HCT116 (cell line): ENCODE results near the gene CALCOCO1. TPM values are rescaled to one million over a fixed set of nuclear protein-coding genes. Genes with fewer than 3 reads are reported as not detected.
A peak's percentile ranks its signal among the peaks of the same experiment; 100 is the strongest.

Experiments used
- ATAC-seq: fragments of 200-7000 bp; cut with Tn5 transposase; 2 replicates; pipeline ENCODE4 v1.9.1; 2020; ENCODE audit warnings: mild to moderate bottlenecking, moderate library complexity
- BruUV-seq: library from RNA; stranded (reverse); fragments of 400-500 nt; replicated peaks from 2 replicates; lab custom pipeline; 2021; lab: Mats Ljungman, UMichigan
- CTCF ChIA-PET: fragments of 300-600 bp; sonication (Branson Sonifier 250); formaldehyde crosslinking; loops from one replicate; lab custom pipeline; 2021; ENCODE audit warnings: antibody characterized with exemption; lab: Charles Lee
- POLR2A ChIA-PET: fragments of 300-600, 350-600 bp; sonication (Branson Sonifier 250); formaldehyde crosslinking; loops from one replicate; lab custom pipeline; 2021; ENCODE audit warnings: antibody characterized with exemption; lab: Charles Lee
- RAD21 ChIA-PET, 2 experiments: fragments of 300-600 bp; sonication (Branson Sonifier 250); formaldehyde crosslinking; loops; one replicate each; lab custom pipeline; 2023; ENCODE audit warnings: low total read pairs in 2 of 2; ENCODE audit not compliant: uncharacterized antibody in 2 of 2, unreplicated experiment in 2 of 2, low non-redundant PET in 1 of 2; lab: Charles Lee
- DNase-seq: peaks from one replicate; pipeline ENCODE4 v3.0.0-alpha.2; 2010; ENCODE audit warnings: low read depth, low spot score
- H2AFZ ChIP-seq: fragments of 200-600 bp; shearing (Covaris generic), sonication (generic); 2 replicates; pipeline ENCODE4 v1.6.1; 2017; ENCODE audit warnings: low read depth, mixed run types, mixed read lengths, antibody characterized with exemption, low read length; ENCODE audit not compliant: poor library complexity, severe bottlenecking
- H3K27ac ChIP-seq: 2 replicates; pipeline ENCODE4 v1.5.1; 2012; ENCODE audit warnings: low read depth, low read length
- H3K27me3 ChIP-seq: fragments of 200-600 bp; sonication (generic); 2 replicates; pipeline ENCODE4 v1.6.1; 2016; ENCODE audit warnings: mixed run types, low read length, mixed read lengths; ENCODE audit not compliant: insufficient read depth
- H3K36me3 ChIP-seq, 2 experiments: fragments of 200-500 bp in 1 of 2; fragments of 200-600 bp in 1 of 2; sonication (Bioruptor generic) in 1 of 2; sonication (generic) in 1 of 2; 2 replicates each; pipeline versions ENCODE4 v1.5.1 to v1.6.1; 2014 to 2016; ENCODE audit warnings: low read length in 2 of 2, inconsistent platforms in 1 of 2, mixed read lengths in 1 of 2, mixed run types in 1 of 2; ENCODE audit not compliant: insufficient read depth in 2 of 2, control insufficient read depth in 1 of 2
- H3K4me1 ChIP-seq, 2 experiments: fragments of 200-600 bp in 1 of 2; sonication (generic) in 1 of 2; 2 replicates each; pipeline versions ENCODE4 v1.5.1 to v1.6.1; 2012 to 2017; ENCODE audit warnings: low read length in 2 of 2, inconsistent platforms in 1 of 2, mild to moderate bottlenecking in 1 of 2, mixed read lengths in 1 of 2, mixed run types in 1 of 2, moderate library complexity in 1 of 2; ENCODE audit not compliant: insufficient read depth in 2 of 2, control insufficient read depth in 1 of 2
- H3K4me2 ChIP-seq: fragments of 200-600 bp; sonication (generic); 2 replicates; pipeline ENCODE4 v1.6.1; 2017; ENCODE audit warnings: mixed run types, low read length, mixed read lengths
- H3K4me3 ChIP-seq, 2 experiments: fragments of 200-600 bp in 1 of 2; sonication (generic) in 1 of 2; replicated peaks in 1 of 2; 2 replicates each; pipeline ENCODE4 v1.5.1; 2011 to 2016; ENCODE audit warnings: low read length in 2 of 2, control low read depth in 1 of 2, low read depth in 1 of 2, mild to moderate bottlenecking in 1 of 2, mixed read lengths in 1 of 2, mixed run types in 1 of 2
- H3K79me2 ChIP-seq: fragments of 200-600 bp; sonication (generic); 2 replicates; pipeline ENCODE4 v1.6.1; 2017; ENCODE audit warnings: mild to moderate bottlenecking, mixed run types, low read length, moderate library complexity, mixed read lengths; ENCODE audit not compliant: insufficient read depth
- H3K9ac ChIP-seq: fragments of 200-600 bp; sonication (generic); 2 replicates; pipeline ENCODE4 v1.6.1; 2016; ENCODE audit warnings: low read length, mixed read lengths
- H3K9me2 ChIP-seq: fragments of 200-600 bp; sonication (generic), shearing (Covaris generic); 2 replicates; pipeline ENCODE4 v1.6.1; 2017; ENCODE audit warnings: mixed run types, mild to moderate bottlenecking, moderate library complexity; ENCODE audit not compliant: insufficient read depth
- H3K9me3 ChIP-seq, 2 experiments: fragments of 200-500 bp in 1 of 2; fragments of 200-600 bp in 1 of 2; sonication (Bioruptor generic) in 1 of 2; sonication (generic) in 1 of 2; 2 replicates each; pipeline ENCODE4 v1.6.1; 2014 to 2017; ENCODE audit warnings: low read length in 2 of 2, mixed read lengths in 2 of 2, inconsistent platforms in 1 of 2, low read depth in 1 of 2, mild to moderate bottlenecking in 1 of 2, mixed run types in 1 of 2, moderate library complexity in 1 of 2; ENCODE audit not compliant: control insufficient read depth in 1 of 2, insufficient read depth in 1 of 2
- H4K20me1 ChIP-seq: fragments of 200-600 bp; sonication (generic), shearing (Covaris generic); 2 replicates; pipeline ENCODE4 v1.6.1; 2017; ENCODE audit warnings: mixed run types, mild to moderate bottlenecking, moderate library complexity; ENCODE audit not compliant: insufficient read depth
- CBX3 ChIP-seq: IDR thresholded peaks from 2 replicates; pipeline ENCODE4 v1.6.1; 2012; ENCODE audit warnings: low read depth
- CEBPB ChIP-seq: IDR thresholded peaks from 2 replicates; pipeline ENCODE4 v1.6.1; 2012; ENCODE audit warnings: low read depth
- EGR1 ChIP-seq: IDR thresholded peaks from 2 replicates; pipeline ENCODE4 v1.6.1; 2012; ENCODE audit warnings: low read depth
- EZH2phosphoT487 ChIP-seq: fragments of 200-600 bp; IDR thresholded peaks from 2 replicates; pipeline ENCODE4 v1.6.1; 2018; ENCODE audit warnings: antibody characterized with exemption, borderline replicate concordance
- JUND ChIP-seq: IDR thresholded peaks from 2 replicates; pipeline ENCODE4 v1.6.1; 2012
- POLR2A ChIP-seq: IDR thresholded peaks from 2 replicates; pipeline ENCODE4 v1.7.0; 2011; ENCODE audit warnings: borderline replicate concordance; ENCODE audit not compliant: insufficient read depth, insufficient read length; ENCODE audit errors: extremely low read depth
- POLR2AphosphoS5 ChIP-seq: IDR thresholded peaks from 2 replicates; pipeline ENCODE4 v1.6.1; 2011; ENCODE audit warnings: mild to moderate bottlenecking, low read depth, low read length, moderate library complexity
- SIN3A ChIP-seq: IDR thresholded peaks from 2 replicates; pipeline ENCODE4 v1.6.1; 2012; ENCODE audit warnings: low read depth
- SRF ChIP-seq: IDR thresholded peaks from 2 replicates; pipeline ENCODE4 v1.6.1; 2012; ENCODE audit warnings: low read depth
- TCF7L2 ChIP-seq: IDR thresholded peaks from 2 replicates; pipeline ENCODE4 v1.7.0; 2011; ENCODE audit warnings: borderline replicate concordance, inconsistent platforms; ENCODE audit not compliant: insufficient read depth, insufficient read length; ENCODE audit errors: extremely low read depth
- YY1 ChIP-seq: IDR thresholded peaks from 2 replicates; pipeline ENCODE4 v1.6.1; 2011; ENCODE audit warnings: low read length, low read depth, moderate library complexity, mild to moderate bottlenecking; ENCODE audit not compliant: insufficient replicate concordance; ENCODE audit errors: extremely low read depth
- ZFX ChIP-seq: fragments of 450-650 bp; IDR thresholded peaks from 2 replicates; pipeline ENCODE4 v1.6.1; 2017
- ZNF274 ChIP-seq: fragments of 200-500 bp; sonication (Bioruptor generic); IDR thresholded peaks from 2 replicates; pipeline ENCODE4 v1.6.1; 2014; ENCODE audit warnings: mild to moderate bottlenecking, low read depth, low read length, inconsistent platforms
- intact Hi-C: fragments of 100-400 bp; cut with micrococcal nuclease; formaldehyde crosslinking; loops from 2 replicates; pipeline ENCODE4 v1.10.0; 2022
- total RNA-seq: library from RNA; stranded (reverse); gene quantifications from one replicate; pipeline ENCODE4 v1.2.1, GENCODE V29; 2021; ENCODE audit not compliant: unreplicated experiment
- TF ChIP-seq, protein P1 (sequence below): IDR thresholded peaks from 2 replicates; pipeline ENCODE4 v1.6.1; 2012
- TF ChIP-seq, protein P2 (sequence below): IDR thresholded peaks from 2 replicates; pipeline ENCODE4 v1.6.1; 2012
- TF ChIP-seq, protein P3 (sequence below): IDR thresholded peaks from 2 replicates; pipeline ENCODE4 v1.6.1; 2011; ENCODE audit warnings: mild to moderate bottlenecking, low read length, moderate library complexity; ENCODE audit not compliant: insufficient replicate concordance; ENCODE audit errors: extremely low read depth
- TF ChIP-seq, protein P4 (sequence below): IDR thresholded peaks from 2 replicates; pipeline ENCODE4 v1.6.1; 2012; ENCODE audit warnings: low read depth
- TF ChIP-seq, protein P5 (sequence below), 3 experiments: fragments of 200-600 bp in 1 of 3; sonication (generic) in 1 of 3; IDR thresholded peaks in 2 of 3; conservative IDR thresholded peaks in 1 of 3; 2 replicates each; pipeline ENCODE4 v1.5.1; 2012 to 2017; ENCODE audit warnings: low read depth in 2 of 3, low read length in 2 of 3, antibody characterized with exemption in 1 of 3, borderline replicate concordance in 1 of 3, control low read depth in 1 of 3, mild to moderate bottlenecking in 1 of 3, mixed read lengths in 1 of 3, mixed run types in 1 of 3, moderate library complexity in 1 of 3; ENCODE audit not compliant: insufficient read depth in 1 of 3

Gene CALCOCO1
- total RNA-seq, 1 experiment from 2014 or later, result 42.6 TPM

DNA sequence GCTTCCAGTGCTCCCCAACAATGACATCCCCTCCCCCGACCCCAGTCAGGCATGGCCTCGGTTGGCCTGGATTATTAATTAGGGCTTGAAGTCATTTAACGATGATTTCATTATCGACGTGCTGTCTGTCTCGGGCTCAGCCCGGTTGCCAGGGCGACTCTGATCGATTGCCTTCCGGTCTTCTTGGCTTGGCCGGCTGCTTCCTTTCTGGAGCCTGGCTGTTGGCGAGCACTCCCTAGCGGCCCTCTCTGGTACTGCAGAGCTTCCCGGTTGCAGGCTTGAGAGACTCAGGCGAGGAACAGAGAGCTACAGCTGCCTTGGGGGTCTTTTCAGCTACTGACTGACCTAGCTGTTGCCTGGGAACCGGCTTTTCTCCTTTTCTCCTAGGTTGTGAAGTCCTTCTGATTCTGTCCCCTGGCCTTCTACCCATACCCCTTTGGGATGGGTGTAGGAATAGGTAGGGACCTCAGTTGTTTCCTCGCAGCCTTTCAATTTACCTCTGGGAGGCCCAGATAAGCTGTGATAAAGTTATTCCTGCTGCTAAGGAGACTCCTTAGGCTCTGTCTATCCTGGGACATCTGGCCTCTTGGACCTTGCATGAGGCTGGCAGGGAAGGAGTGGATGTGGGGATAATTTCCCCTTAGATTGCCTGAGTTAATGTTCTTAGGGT, 30.0 kb upstream of the CALCOCO1 start:
- no TSS peak for BruUV-seq
- Histone ChIP-seq H3K36me3 (no peaks in the 10 kb centered on the region), H3K9ac (0 out of 2 replicates have a peak overlapping the region, but pooled peaks have one; percentile 25), H3K27me3 (peaks cover 6% of the 10 kb centered on the region; the same call in 1 of the 2 replicates), H3K9me2 (no peaks in the 10 kb centered on the region), H4K20me1 (no peaks in the 10 kb centered on the region), H3K4me3 (peak overlapping the region in 1 of 2 experiments; percentile 37; a peak in 1 of 4 replicates), H3K4me1 (peaks cover 3 to 13% of the 10 kb centered on the region in 2 experiments; a peak in 3 of 4 replicates), H3K79me2 (no peaks in the 10 kb centered on the region), H3K4me2 (peak overlapping the region; percentile 78), H3K9me3 (no peaks in the 10 kb centered on the region), H2AFZ (peak overlapping the region; percentile 96), H3K27ac (no peak overlapping the region)
- intact Hi-C loops, result no loop called here
- ChIA-PET POLR2A (interaction anchor here (1.5 kb wide), 1 partner anchor 12 kb away, joined by 5 read pairs; no protein-coding TSS in a partner anchor), RAD21 (interaction anchor here (0.6 to 1.1 kb wide), 4 partner anchors 55 to 298 kb away, joined by 4 to 8 read pairs (median 4); no protein-coding TSS in a partner anchor), CTCF (interaction anchor here (0.6 to 4.0 kb wide), 20 partner anchors 11 to 494 kb away, joined by 3 to 70 read pairs (median 3); partner anchors contain the start of genes ATP5MC2 and HOXC10)
- peak; percentile 58 for DNase-seq
- peak; percentile 92 for ATAC-seq
- TF ChIP-seq, protein P1, sequence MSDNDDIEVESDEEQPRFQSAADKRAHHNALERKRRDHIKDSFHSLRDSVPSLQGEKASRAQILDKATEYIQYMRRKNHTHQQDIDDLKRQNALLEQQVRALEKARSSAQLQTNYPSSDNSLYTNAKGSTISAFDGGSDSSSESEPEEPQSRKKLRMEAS, result no peak
- TF ChIP-seq POLR2A (no peak), CEBPB (no peak), TCF7L2 (no peak), POLR2AphosphoS5 (0 out of 2 replicates have a peak, but pooled peaks have one; percentile 31), CBX3 (no peak), YY1 (peak; percentile 60), EZH2phosphoT487 (no peak), ZFX (no peak), JUND (no peak), EGR1 (no peak), ZNF274 (no peak), SRF (no peak), SIN3A (no peak)
- TF ChIP-seq, protein P2, sequence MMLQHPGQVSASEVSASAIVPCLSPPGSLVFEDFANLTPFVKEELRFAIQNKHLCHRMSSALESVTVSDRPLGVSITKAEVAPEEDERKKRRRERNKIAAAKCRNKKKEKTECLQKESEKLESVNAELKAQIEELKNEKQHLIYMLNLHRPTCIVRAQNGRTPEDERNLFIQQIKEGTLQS, result no peak
- TF ChIP-seq, protein P3, sequence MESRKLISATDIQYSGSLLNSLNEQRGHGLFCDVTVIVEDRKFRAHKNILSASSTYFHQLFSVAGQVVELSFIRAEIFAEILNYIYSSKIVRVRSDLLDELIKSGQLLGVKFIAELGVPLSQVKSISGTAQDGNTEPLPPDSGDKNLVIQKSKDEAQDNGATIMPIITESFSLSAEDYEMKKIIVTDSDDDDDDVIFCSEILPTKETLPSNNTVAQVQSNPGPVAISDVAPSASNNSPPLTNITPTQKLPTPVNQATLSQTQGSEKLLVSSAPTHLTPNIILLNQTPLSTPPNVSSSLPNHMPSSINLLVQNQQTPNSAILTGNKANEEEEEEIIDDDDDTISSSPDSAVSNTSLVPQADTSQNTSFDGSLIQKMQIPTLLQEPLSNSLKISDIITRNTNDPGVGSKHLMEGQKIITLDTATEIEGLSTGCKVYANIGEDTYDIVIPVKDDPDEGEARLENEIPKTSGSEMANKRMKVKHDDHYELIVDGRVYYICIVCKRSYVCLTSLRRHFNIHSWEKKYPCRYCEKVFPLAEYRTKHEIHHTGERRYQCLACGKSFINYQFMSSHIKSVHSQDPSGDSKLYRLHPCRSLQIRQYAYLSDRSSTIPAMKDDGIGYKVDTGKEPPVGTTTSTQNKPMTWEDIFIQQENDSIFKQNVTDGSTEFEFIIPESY, result no peak
- TF ChIP-seq, protein P4, sequence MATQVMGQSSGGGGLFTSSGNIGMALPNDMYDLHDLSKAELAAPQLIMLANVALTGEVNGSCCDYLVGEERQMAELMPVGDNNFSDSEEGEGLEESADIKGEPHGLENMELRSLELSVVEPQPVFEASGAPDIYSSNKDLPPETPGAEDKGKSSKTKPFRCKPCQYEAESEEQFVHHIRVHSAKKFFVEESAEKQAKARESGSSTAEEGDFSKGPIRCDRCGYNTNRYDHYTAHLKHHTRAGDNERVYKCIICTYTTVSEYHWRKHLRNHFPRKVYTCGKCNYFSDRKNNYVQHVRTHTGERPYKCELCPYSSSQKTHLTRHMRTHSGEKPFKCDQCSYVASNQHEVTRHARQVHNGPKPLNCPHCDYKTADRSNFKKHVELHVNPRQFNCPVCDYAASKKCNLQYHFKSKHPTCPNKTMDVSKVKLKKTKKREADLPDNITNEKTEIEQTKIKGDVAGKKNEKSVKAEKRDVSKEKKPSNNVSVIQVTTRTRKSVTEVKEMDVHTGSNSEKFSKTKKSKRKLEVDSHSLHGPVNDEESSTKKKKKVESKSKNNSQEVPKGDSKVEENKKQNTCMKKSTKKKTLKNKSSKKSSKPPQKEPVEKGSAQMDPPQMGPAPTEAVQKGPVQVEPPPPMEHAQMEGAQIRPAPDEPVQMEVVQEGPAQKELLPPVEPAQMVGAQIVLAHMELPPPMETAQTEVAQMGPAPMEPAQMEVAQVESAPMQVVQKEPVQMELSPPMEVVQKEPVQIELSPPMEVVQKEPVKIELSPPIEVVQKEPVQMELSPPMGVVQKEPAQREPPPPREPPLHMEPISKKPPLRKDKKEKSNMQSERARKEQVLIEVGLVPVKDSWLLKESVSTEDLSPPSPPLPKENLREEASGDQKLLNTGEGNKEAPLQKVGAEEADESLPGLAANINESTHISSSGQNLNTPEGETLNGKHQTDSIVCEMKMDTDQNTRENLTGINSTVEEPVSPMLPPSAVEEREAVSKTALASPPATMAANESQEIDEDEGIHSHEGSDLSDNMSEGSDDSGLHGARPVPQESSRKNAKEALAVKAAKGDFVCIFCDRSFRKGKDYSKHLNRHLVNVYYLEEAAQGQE, result no peak
- TF ChIP-seq, protein P5, sequence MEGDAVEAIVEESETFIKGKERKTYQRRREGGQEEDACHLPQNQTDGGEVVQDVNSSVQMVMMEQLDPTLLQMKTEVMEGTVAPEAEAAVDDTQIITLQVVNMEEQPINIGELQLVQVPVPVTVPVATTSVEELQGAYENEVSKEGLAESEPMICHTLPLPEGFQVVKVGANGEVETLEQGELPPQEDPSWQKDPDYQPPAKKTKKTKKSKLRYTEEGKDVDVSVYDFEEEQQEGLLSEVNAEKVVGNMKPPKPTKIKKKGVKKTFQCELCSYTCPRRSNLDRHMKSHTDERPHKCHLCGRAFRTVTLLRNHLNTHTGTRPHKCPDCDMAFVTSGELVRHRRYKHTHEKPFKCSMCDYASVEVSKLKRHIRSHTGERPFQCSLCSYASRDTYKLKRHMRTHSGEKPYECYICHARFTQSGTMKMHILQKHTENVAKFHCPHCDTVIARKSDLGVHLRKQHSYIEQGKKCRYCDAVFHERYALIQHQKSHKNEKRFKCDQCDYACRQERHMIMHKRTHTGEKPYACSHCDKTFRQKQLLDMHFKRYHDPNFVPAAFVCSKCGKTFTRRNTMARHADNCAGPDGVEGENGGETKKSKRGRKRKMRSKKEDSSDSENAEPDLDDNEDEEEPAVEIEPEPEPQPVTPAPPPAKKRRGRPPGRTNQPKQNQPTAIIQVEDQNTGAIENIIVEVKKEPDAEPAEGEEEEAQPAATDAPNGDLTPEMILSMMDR (IDR thresholded peaks at IDR 0.05 in 2 of 3, conservative IDR thresholded peaks at IDR 0.05 in 1 of 3; ENCODE audit: borderline replicate concordance in 1 of 3, insufficient read depth in 1 of 3, low read depth in 2 of 3, low read length in 2 of 3), result peak; percentile 62 to 98 (median 95); a peak in 5 of 6 replicates
